GM12878 (cell line): Measurements from ENCODE around the gene ORAI1. TPM values are rescaled to one million over a fixed set of nuclear protein-coding genes. Genes with fewer than 3 reads are reported as not detected.

Experiments
- ATAC-seq: fragments of 200-7000 bp; cut with Tn5 transposase; 3 replicates; pipeline ENCODE4 v1.9.1; 2020; ENCODE audit warnings: mild to moderate bottlenecking, moderate library complexity
- BruUV-seq: library from RNA; stranded (reverse); fragments of 400-500 nt; replicated peaks from 2 replicates; lab custom pipeline; 2021; lab: Mats Ljungman, UMichigan
- CTCF ChIA-PET: fragments of 300-600 bp; sonication (Branson Sonifier 250); formaldehyde crosslinking; extraction: SDS; loops from one replicate; lab custom pipeline; 2021; ENCODE audit warnings: inconsistent platforms; lab: Yijun Ruan, JAX
- POLR2A ChIA-PET: fragments of 350-600 bp; formaldehyde crosslinking; extraction: SDS; loops from one replicate; lab custom pipeline; 2021; ENCODE audit warnings: inconsistent platforms; lab: Charles Lee
- RAD21 ChIA-PET: fragments of 300-600 bp; sonication (Branson Sonifier 250); formaldehyde crosslinking; loops from one replicate; lab custom pipeline; 2023; ENCODE audit warnings: antibody characterized with exemption; ENCODE audit not compliant: unreplicated experiment; lab: Charles Lee
- SMC1A ChIA-PET: fragments of 300-600 bp; sonication (Branson Sonifier 250); formaldehyde crosslinking; loops from one replicate; lab custom pipeline; 2023; ENCODE audit not compliant: unreplicated experiment, uncharacterized antibody; lab: Charles Lee
- DNase-seq: peaks from one replicate; pipeline ENCODE4 v3.0.0-alpha.2; 2011; ENCODE audit warnings: low read depth, low spot score
- FAIRE-seq: peaks from 3 replicates; lab custom pipeline; 2011; peaks lifted over from hg19 to GRCh38; lab: Jason Lieb, UNC
- H2AFZ ChIP-seq: 2 replicates; pipeline ENCODE4 v1.6.0; 2011; ENCODE audit warnings: low read depth, low read length, control low read depth; ENCODE audit not compliant: control insufficient read depth
- H3K27ac ChIP-seq: 2 replicates; pipeline ENCODE4 v1.5.1; 2011; ENCODE audit warnings: control low read depth; ENCODE audit not compliant: control insufficient read depth, insufficient read depth
- H3K27me3 ChIP-seq, 2 experiments: replicated peaks in 1 of 2; 2 replicates each; pipeline versions ENCODE4 v1.6.0 to v1.6.1; 2011; ENCODE audit warnings: low read length in 1 of 2; ENCODE audit not compliant: control insufficient read depth in 2 of 2, insufficient read depth in 2 of 2
- H3K36me3 ChIP-seq, 2 experiments: 2 replicates each; pipeline ENCODE4 v1.5.1; 2011; ENCODE audit warnings: low read length in 1 of 2; ENCODE audit not compliant: control insufficient read depth in 2 of 2, insufficient read depth in 2 of 2
- H3K4me1 ChIP-seq: 2 replicates; pipeline ENCODE4 v1.6.1; 2011; ENCODE audit warnings: mild to moderate bottlenecking, low read length, moderate library complexity, mixed read lengths; ENCODE audit not compliant: control insufficient read depth, insufficient read depth
- H3K4me2 ChIP-seq: 2 replicates; pipeline ENCODE4 v1.6.0; 2011; ENCODE audit warnings: control low read depth; ENCODE audit not compliant: control insufficient read depth, insufficient read depth
- H3K4me3 ChIP-seq: fragments of 200-600 bp; sonication (generic); 2 replicates; pipeline ENCODE4 v1.5.1; 2016
- H3K79me2 ChIP-seq: 2 replicates; pipeline ENCODE4 v1.6.0; 2011; ENCODE audit warnings: low read length; ENCODE audit not compliant: control insufficient read depth, insufficient read depth
- H3K9ac ChIP-seq: 2 replicates; pipeline ENCODE4 v1.8.0; 2011; ENCODE audit warnings: low read length, control low read depth, mixed read lengths; ENCODE audit not compliant: control insufficient read depth, insufficient read depth
- H3K9me3 ChIP-seq: replicated peaks from 3 replicates; pipeline ENCODE4 v1.5.1; 2011; ENCODE audit warnings: mild to moderate bottlenecking, low read length; ENCODE audit not compliant: control insufficient read depth, insufficient read depth
- H4K20me1 ChIP-seq: 2 replicates; pipeline ENCODE4 v1.6.0; 2011; ENCODE audit not compliant: control insufficient read depth, insufficient read depth
- BCL11A ChIP-seq: IDR thresholded peaks from 2 replicates; pipeline ENCODE4 v1.6.1; 2011; ENCODE audit warnings: low read depth, low read length
- CHD4 ChIP-seq: fragments of 200-600 bp; sonication (generic); IDR thresholded peaks from 2 replicates; pipeline ENCODE4 v1.6.1; 2016; ENCODE audit warnings: mild to moderate bottlenecking
- CREB1 ChIP-seq: IDR thresholded peaks from 2 replicates; pipeline ENCODE4 v1.6.1; 2012; ENCODE audit warnings: low read depth, mild to moderate bottlenecking, inconsistent platforms
- EP300 ChIP-seq, 2 experiments: fragments of 150-350 bp in 1 of 2; IDR thresholded peaks; 2 replicates each; pipeline ENCODE4 v1.6.1; 2011 to 2012; ENCODE audit warnings: low read depth in 2 of 2, low read length in 2 of 2, borderline replicate concordance in 1 of 2, improper control_type of control experiment in 1 of 2, inconsistent platforms in 1 of 2; ENCODE audit not compliant: control insufficient read depth in 1 of 2
- KLF5 ChIP-seq: fragments of 450-650 bp; IDR thresholded peaks from 2 replicates; pipeline ENCODE4 v1.6.1; 2014; ENCODE audit warnings: mild to moderate bottlenecking; ENCODE audit not compliant: partially characterized antibody
- RBBP5 ChIP-seq: fragments of 200-600 bp; sonication (generic); conservative IDR thresholded peaks from 2 replicates; pipeline ENCODE4 v1.6.1; 2016
- SKIL ChIP-seq: fragments of 450-650 bp; IDR thresholded peaks from 2 replicates; pipeline ENCODE4 v1.6.1; 2017; ENCODE audit warnings: mild to moderate bottlenecking, low read depth, inconsistent platforms; ENCODE audit not compliant: poor library complexity, severe bottlenecking
- ZNF274 ChIP-seq: IDR thresholded peaks from one replicate; pipeline ENCODE4 v1.8.0; 2011; ENCODE audit not compliant: insufficient read length, insufficient read depth
- ZSCAN29 ChIP-seq: fragments of 450-650 bp; IDR thresholded peaks from 2 replicates; pipeline ENCODE4 v1.6.1; 2017; ENCODE audit warnings: mild to moderate bottlenecking, moderate library complexity
- WGBS: methylation state at CpG from one replicate; pipeline ENCODE4 v1.1.6; 2016; ENCODE audit warnings: low lambda C conversion rate; ENCODE audit not compliant: insufficient replicate concordance, insufficient coverage; ENCODE audit errors: missing lambda C conversion rate; 5-methylcytosine and 5-hydroxymethylcytosine counted together
- in situ Hi-C: fragments of 300-500 bp; cut with MboI; formaldehyde crosslinking; loops from 9 replicates; pipeline ENCODE4 v1.14.3; 2018; ENCODE audit warnings: mixed read lengths
- intact Hi-C: fragments of 100-400 bp; cut with micrococcal nuclease; formaldehyde crosslinking; loops from one replicate; pipeline ENCODE4 v1.14.2; 2022; ENCODE audit not compliant: unreplicated experiment
- polyA plus RNA-seq, 11 experiments: library from polyadenylated mRNA; depleted of rRNA in 4 of 11; unstranded in 6 of 11; stranded (reverse) in 5 of 11; fragments of >200 nt; fragmentation: Nextera tagmentation in 4 of 11; fragmentation: Illumina TruSeq in 1 of 11; extraction: Ambion mirVana in 4 of 11; extraction: Trizol in 1 of 11; gene quantifications; 1 replicate in 1 of 11; 2 replicates in 10 of 11; pipeline versions ENCODE4 v1.2.1 to v1.2.3, GENCODE V29; 2011 to 2016; ENCODE audit warnings: inconsistent platforms in 2 of 11, missing spikeins in 2 of 11, low read depth in 1 of 11
- total RNA-seq, 4 experiments: library from RNA; depleted of rRNA in 3 of 4; stranded (reverse); fragments of >200 nt in 3 of 4; fragmentation: Illumina TruSeq in 1 of 4; extraction: Trizol in 1 of 4; gene quantifications; 2 replicates each; pipeline versions ENCODE4 v1.2.1 to v1.2.3, GENCODE V29; 2013 to 2021

Gene ORAI1
- total and polyA plus RNA-seq, 10 of the 15 experiments (the other 5 are each of a cell fraction or from before 2014, with no cell fraction given) = 5.5 to 33.1 (median 11.8) TPM

- FAIRE-seq (no peak), ATAC-seq (no peak), DNase-seq (no peak)
- Histone ChIP-seq H3K79me2 (no peaks in the 10 kb centered on the region), H3K4me2 (no peak overlapping the region), H4K20me1 (no peaks in the 10 kb centered on the region), H3K27ac (no peak overlapping the region), H3K9me3 (no peaks in the 10 kb centered on the region), H3K4me1 (peaks cover 11% of the 10 kb centered on the region; the same call in 1 of the 2 replicates), H3K4me3 (no peak overlapping the region), H3K36me3 (no peaks in the 10 kb centered on the region), H3K9ac (no peak overlapping the region), H3K27me3 (no peaks in the 10 kb centered on the region), H2AFZ (no peak overlapping the region)
- intact Hi-C loops = no loop called here
- 47% methylated on average over 11 of the region's 11 CpGs for WGBS
- CTCF ChIA-PET = interaction anchor here (0.6 to 1.7 kb wide), 6 partner anchors 10 to 353 kb away, joined by 3 to 8 read pairs (median 4); no protein-coding TSS in a partner anchor
- SMC1A ChIA-PET = interaction anchor here (0.8 to 1.4 kb wide), 4 partner anchors 9 to 58 kb away, joined by 3 to 5 read pairs (median 4); no protein-coding TSS in a partner anchor
- TF ChIP-seq ZSCAN29 (no peak), KLF5 (no peak), CHD4 (no peak), SKIL (no peak), RBBP5 (no peak), CREB1 (no peak), ZNF274 (no peak), EP300 (IDR thresholded peaks at IDR 0.05; ENCODE audit: borderline replicate concordance in 1 of 2, control insufficient read depth in 1 of 2, low read depth in 2 of 2, low read length in 2 of 2) (no peak), BCL11A (no peak)
- no TSS peak for BruUV-seq
- in situ Hi-C loops = no loop called here
- POLR2A ChIA-PET = interaction anchor here (0.6 to 1.3 kb wide), 4 partner anchors 10 to 460 kb away, joined by 3 to 5 read pairs (median 4); no protein-coding TSS in a partner anchor
- RAD21 ChIA-PET = no interaction called here
Measured at GRCh38 chr12:121610239-121611149, 15.8 kb upstream of the ORAI1 start.
